BE2C (cell line): ENCODE results near the gene CXCL5.

Experiments
- DNase-seq: peaks from one replicate; pipeline ENCODE4 v3.0.0-alpha.2; 2020
- H3K27me3 ChIP-seq: fragments of 250-450 bp; sonication (Bioruptor Pico); 2 replicates; pipeline ENCODE4 v1.5.1; 2020; ENCODE audit warnings: mild to moderate bottlenecking
- H3K36me3 ChIP-seq: fragments of 250-450 bp; sonication (Bioruptor Pico); 2 replicates; pipeline ENCODE4 v1.5.1; 2020; ENCODE audit warnings: mild to moderate bottlenecking
- H3K4me1 ChIP-seq: fragments of 250-450 bp; sonication (Bioruptor Pico); 2 replicates; pipeline ENCODE4 v1.5.1; 2020
- H3K4me3 ChIP-seq: 2 replicates; pipeline ENCODE4 v1.5.1; 2011; ENCODE audit warnings: low read depth, low read length
- H3K9me3 ChIP-seq: fragments of 250-450 bp; sonication (Bioruptor Pico); 2 replicates; pipeline ENCODE4 v1.5.1; 2020
- TF ChIP-seq, protein P1 (sequence below): IDR thresholded peaks from 2 replicates; pipeline ENCODE4 v1.5.1; 2012; ENCODE audit warnings: mild to moderate bottlenecking, low read depth, low read length

The CXCL5 gene

DNA sequence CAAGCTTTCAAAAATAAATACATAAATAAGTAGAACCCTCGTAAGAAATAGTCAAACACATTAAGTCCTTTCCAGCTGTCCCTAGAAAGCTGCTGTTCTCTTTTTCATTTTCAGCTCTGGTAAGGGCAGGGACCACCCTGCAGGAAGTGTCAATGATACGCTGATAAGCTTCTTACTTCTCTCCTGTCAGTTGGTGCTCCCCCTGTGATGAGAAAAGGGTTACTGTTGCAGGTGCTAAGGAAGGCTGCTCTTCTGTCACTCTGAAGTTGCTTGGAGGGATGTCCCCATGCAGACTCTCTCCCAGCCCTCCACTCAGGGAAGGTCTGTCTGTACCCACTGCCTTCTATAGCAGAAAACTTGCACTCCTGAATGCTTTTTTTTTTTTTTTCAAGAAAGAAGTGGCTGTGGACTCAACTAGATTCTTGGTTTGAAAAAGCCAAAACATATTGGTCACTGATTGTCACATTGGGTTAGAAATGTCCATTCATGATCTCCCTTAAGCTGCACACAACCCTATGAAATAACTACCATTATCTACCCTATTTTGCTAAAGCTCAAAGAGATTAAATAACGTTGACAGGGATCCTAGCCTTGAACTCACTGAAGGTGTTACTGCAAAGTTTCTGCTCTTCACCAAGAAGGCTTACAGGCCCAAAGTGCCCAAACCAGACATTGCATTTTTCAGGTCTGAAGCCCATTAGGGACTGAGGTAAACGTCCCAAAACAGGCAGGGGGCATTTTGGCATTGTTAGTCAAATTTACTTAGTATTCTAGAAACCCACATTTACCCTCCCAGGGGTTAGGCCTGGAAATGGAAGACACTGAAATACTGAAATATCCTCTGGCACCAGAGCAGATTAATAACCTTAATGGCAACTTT, 38.8 kb upstream of the CXCL5 start:
- TF ChIP-seq, protein P1, sequence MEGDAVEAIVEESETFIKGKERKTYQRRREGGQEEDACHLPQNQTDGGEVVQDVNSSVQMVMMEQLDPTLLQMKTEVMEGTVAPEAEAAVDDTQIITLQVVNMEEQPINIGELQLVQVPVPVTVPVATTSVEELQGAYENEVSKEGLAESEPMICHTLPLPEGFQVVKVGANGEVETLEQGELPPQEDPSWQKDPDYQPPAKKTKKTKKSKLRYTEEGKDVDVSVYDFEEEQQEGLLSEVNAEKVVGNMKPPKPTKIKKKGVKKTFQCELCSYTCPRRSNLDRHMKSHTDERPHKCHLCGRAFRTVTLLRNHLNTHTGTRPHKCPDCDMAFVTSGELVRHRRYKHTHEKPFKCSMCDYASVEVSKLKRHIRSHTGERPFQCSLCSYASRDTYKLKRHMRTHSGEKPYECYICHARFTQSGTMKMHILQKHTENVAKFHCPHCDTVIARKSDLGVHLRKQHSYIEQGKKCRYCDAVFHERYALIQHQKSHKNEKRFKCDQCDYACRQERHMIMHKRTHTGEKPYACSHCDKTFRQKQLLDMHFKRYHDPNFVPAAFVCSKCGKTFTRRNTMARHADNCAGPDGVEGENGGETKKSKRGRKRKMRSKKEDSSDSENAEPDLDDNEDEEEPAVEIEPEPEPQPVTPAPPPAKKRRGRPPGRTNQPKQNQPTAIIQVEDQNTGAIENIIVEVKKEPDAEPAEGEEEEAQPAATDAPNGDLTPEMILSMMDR, result no peak
- no peak overlapping the region for H3K4me3 ChIP-seq
- no peaks in the 10 kb centered on the region for H3K4me1 ChIP-seq

DNA sequence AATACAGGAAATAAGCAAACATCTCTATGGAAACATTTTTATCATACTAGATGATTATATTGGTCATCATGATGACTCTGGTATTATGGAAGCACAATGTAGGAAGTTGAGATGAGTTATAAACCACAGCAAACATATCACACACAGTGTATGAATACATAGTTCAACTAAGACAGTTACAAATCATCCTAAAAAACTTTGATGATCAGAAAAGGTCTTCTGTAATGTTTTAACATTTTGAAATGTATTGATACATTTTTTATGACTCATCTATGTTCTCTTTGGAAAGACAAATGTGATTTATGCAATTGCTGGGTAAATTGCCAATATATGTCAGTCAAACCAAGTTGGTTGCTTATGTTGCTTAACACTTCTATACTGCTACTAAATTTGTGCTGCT, 35.3 kb upstream of the CXCL5 start:
- TF ChIP-seq, protein P1, result no peak
- peaks cover 31% of the 10 kb centered on the region for H3K27me3 ChIP-seq
- DNase-seq, result no peak
- H3K4me1 ChIP-seq, result no peaks in the 10 kb centered on the region
- H3K36me3 ChIP-seq, result no peaks in the 10 kb centered on the region
- no peak overlapping the region for H3K4me3 ChIP-seq
- no peaks in the 10 kb centered on the region for H3K9me3 ChIP-seq

More for the DNA sequence above, 38.8 kb upstream of the CXCL5 start:
- H3K36me3 ChIP-seq, result no peaks in the 10 kb centered on the region
- H3K27me3 ChIP-seq, result peaks cover 49% of the 10 kb centered on the region
- DNase-seq, result no peak
- no peaks in the 10 kb centered on the region for H3K9me3 ChIP-seq

- Histone ChIP-seq H3K4me3 (no peak overlapping the region), H3K36me3 (no peaks in the 10 kb centered on the region), H3K9me3 (no peaks in the 10 kb centered on the region), H3K4me1 (no peaks in the 10 kb centered on the region), H3K27me3 (peaks cover 17% of the 10 kb centered on the region)
- TF ChIP-seq, protein P1, result no peak
- DNase-seq, result peak; percentile 5
Observed at GRCh38 chr4:74032064-74032463, 33.6 kb upstream of the CXCL5 start.

- TF ChIP-seq, protein P1, result no peak
- H3K9me3 ChIP-seq, result no peaks in the 10 kb centered on the region
- H3K27me3 ChIP-seq, result peaks cover 17% of the 10 kb centered on the region
- no peak overlapping the region for H3K4me3 ChIP-seq
- H3K36me3 ChIP-seq, result no peaks in the 10 kb centered on the region
- DNase-seq, result no peak
- H3K4me1 ChIP-seq, result no peaks in the 10 kb centered on the region
Observed at GRCh38 chr4:74031576-74031975, 33.1 kb upstream of the CXCL5 start.

GRCh38 chr4:74030285-74030684, 31.8 kb upstream of the CXCL5 start:
- no peaks in the 10 kb centered on the region for H3K4me1 ChIP-seq
- TF ChIP-seq, protein P1, result no peak
- no peaks in the 10 kb centered on the region for H3K36me3 ChIP-seq
- DNase-seq, result no peak
- no peaks in the 10 kb centered on the region for H3K9me3 ChIP-seq
- peaks cover 6% of the 10 kb centered on the region; the same call in 1 of the 2 replicates for H3K27me3 ChIP-seq
- H3K4me3 ChIP-seq, result no peak overlapping the region

DNA sequence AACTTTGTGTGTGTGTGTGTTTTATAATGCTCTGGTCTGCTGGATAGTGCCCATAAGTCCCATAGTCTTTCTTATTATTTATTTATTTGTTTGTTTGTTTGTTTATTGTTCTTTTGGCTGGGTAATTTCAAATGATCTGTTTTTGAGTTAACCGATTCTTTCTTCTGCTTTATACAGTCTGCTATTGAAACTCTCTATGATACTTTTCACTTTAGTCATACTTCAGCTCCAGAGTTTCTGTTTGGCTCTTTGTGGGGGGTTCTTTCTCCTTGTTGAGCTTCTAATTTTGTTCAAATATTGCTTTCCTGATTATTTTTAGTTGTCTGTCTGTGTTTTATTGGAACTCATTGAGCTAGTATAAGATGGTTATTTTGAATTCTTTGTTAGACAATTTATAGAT, 30.0 kb upstream of the CXCL5 start:
- Histone ChIP-seq H3K36me3 (no peaks in the 10 kb centered on the region), H3K9me3 (no peaks in the 10 kb centered on the region), H3K27me3 (no peaks in the 10 kb centered on the region), H3K4me3 (no peak overlapping the region), H3K4me1 (no peaks in the 10 kb centered on the region)
- no peak for DNase-seq
- TF ChIP-seq, protein P1, result no peak
